Common myeloid progenitor, CD34-positive (primary cell): Measurements from ENCODE around the gene ARG2.
"Not testable (repeated sequence)": the region's sequence is repeated elsewhere in the genome, so short reads cannot be mapped to it uniquely, and the experiment has no call there.

Source experiments
- CTCF ChIA-PET: fragments of 350-600 bp; sonication (Branson Sonifier 250); formaldehyde crosslinking; loops from one replicate; lab custom pipeline; 2021; ENCODE audit warnings: antibody characterized with exemption; lab: Charles Lee
- POLR2A ChIA-PET: fragments of 350-600 bp; sonication (Branson Sonifier 250); formaldehyde crosslinking; loops from one replicate; lab custom pipeline; 2021; ENCODE audit warnings: antibody characterized with exemption; lab: Charles Lee
- DNase-seq, 3 donors: peaks; one replicate each; pipeline versions ENCODE4 v3.0.0 to v3.0.0-alpha.2; 2013
- H3K27ac ChIP-seq, 2 experiments: 1 replicate in 1 of 2; 2 replicates in 1 of 2; pipeline ENCODE4 v1.7.0; 2013; ENCODE audit warnings: inconsistent platforms in 2 of 2, low read length in 2 of 2, mild to moderate bottlenecking in 2 of 2, low read depth in 1 of 2, moderate library complexity in 1 of 2; ENCODE audit not compliant: severe bottlenecking in 2 of 2, insufficient read depth in 1 of 2, poor library complexity in 1 of 2
- H3K27me3 ChIP-seq, 5 experiments: replicated peaks in 2 of 5; 1 replicate in 3 of 5; 2 replicates in 2 of 5; pipeline versions ENCODE4 v1.6.1 to v1.7.0; 2013; ENCODE audit warnings: low read length in 4 of 5, mild to moderate bottlenecking in 2 of 5, moderate library complexity in 2 of 5, inconsistent platforms in 1 of 5; ENCODE audit not compliant: insufficient read depth in 5 of 5, control insufficient read depth in 4 of 5
- H3K36me3 ChIP-seq, 4 experiments: 1 replicate in 2 of 4; 2 replicates in 2 of 4; pipeline versions ENCODE4 v1.6.1 to v1.7.0; 2013; ENCODE audit warnings: low read length in 3 of 4, control low read depth in 1 of 4, mild to moderate bottlenecking in 1 of 4; ENCODE audit not compliant: control insufficient read depth in 4 of 4, insufficient read depth in 4 of 4
- H3K4me1 ChIP-seq, 4 experiments: 1 replicate in 3 of 4; 2 replicates in 1 of 4; pipeline versions ENCODE4 v1.6.1 to v1.7.1; 2013; ENCODE audit warnings: low read length in 3 of 4, mild to moderate bottlenecking in 3 of 4, control low read depth in 1 of 4, inconsistent platforms in 1 of 4, moderate library complexity in 1 of 4; ENCODE audit not compliant: control insufficient read depth in 4 of 4, insufficient read depth in 4 of 4; ENCODE audit errors: control extremely low read depth in 1 of 4
- H3K4me3 ChIP-seq, 7 experiments: 1 replicate in 4 of 7; 2 replicates in 3 of 7; pipeline versions ENCODE4 v1.5.1 to v1.7.0; 2013; ENCODE audit warnings: mild to moderate bottlenecking in 7 of 7, low read length in 6 of 7, moderate library complexity in 6 of 7, inconsistent platforms in 2 of 7, low read depth in 2 of 7, control low read depth in 1 of 7; ENCODE audit not compliant: insufficient read depth in 4 of 7, control insufficient read depth in 1 of 7; ENCODE audit errors: extremely low read depth in 1 of 7
- H3K9me3 ChIP-seq, 5 experiments: 1 replicate in 4 of 5; 2 replicates in 1 of 5; pipeline versions ENCODE4 v1.6.1 to v1.7.1; 2013; ENCODE audit warnings: low read length in 4 of 5, mild to moderate bottlenecking in 2 of 5, inconsistent platforms in 1 of 5, low read depth in 1 of 5, moderate library complexity in 1 of 5; ENCODE audit not compliant: control insufficient read depth in 4 of 5, insufficient read depth in 2 of 5; ENCODE audit errors: control extremely low read depth in 1 of 5
- WGBS: methylation state at CpG from one replicate; pipeline ENCODE4 v1.1.5; 2013; ENCODE audit not compliant: insufficient coverage; 5-methylcytosine and 5-hydroxymethylcytosine counted together

Gene ARG2

DNA sequence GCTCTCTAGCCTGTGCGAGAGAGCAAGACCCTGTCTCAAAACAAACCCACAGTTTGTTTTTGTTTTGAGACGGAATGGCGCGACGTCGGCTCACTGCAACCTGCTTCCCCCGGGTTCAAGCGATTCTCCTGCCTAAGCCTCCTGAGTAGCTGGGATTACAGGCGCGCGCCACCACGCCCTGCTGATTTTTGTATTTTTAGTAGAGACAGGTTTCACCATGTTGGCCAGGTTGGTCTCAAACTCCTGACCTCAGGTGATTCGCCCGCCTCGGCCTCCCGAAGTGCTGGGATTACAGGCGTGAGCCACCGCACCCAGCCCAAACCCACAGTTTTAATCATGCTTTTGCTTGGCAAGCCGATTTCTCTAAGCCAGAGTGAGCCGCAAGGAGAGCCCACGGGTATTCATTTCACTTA lies 19.2 kb upstream of the ARG2 start:
- DNase-seq, H3K27me3 ChIP-seq, H3K9me3 ChIP-seq, H3K36me3 ChIP-seq: not testable (repeated sequence)
- CTCF ChIA-PET: interaction anchor here (0.6 to 2.7 kb wide), 17 partner anchors 9 to 104 kb away, joined by 3 to 11 read pairs (median 4); no protein-coding TSS in a partner anchor
- Histone ChIP-seq H3K4me1 (peaks cover 6 to 13% (median 10%) of the 10 kb centered on the region in 4 experiments), H3K27ac (peak overlapping the region; percentile 25 to 84), H3K4me3 (peak overlapping the region; percentile 41 to 97 (median 89))
- WGBS: 91% methylated on average over 20 of the region's 21 CpGs
- POLR2A ChIA-PET: interaction anchor here (1.0 to 1.6 kb wide), 2 partner anchors 19 to 104 kb away, joined by 3 to 8 read pairs; no protein-coding TSS in a partner anchor

- CTCF ChIA-PET: no interaction called here
- Histone ChIP-seq H3K4me1 (peaks cover 6 to 13% (median 10%) of the 10 kb centered on the region in 4 experiments), H3K36me3 (no peaks in the 10 kb centered on the region), H3K4me3 (no peak overlapping the region), H3K27ac (no peak overlapping the region), H3K9me3 (no peaks in the 10 kb centered on the region), H3K27me3 (no peaks in the 10 kb centered on the region)
- WGBS: 81% methylated on average over 3 of the region's 7 CpGs
- POLR2A ChIA-PET: no interaction called here
- peak in 1 of 3 donors; percentile 24 for DNase-seq
Observed at GRCh38 chr14:67602076-67602475, 17.6 kb upstream of the ARG2 start.

DNA sequence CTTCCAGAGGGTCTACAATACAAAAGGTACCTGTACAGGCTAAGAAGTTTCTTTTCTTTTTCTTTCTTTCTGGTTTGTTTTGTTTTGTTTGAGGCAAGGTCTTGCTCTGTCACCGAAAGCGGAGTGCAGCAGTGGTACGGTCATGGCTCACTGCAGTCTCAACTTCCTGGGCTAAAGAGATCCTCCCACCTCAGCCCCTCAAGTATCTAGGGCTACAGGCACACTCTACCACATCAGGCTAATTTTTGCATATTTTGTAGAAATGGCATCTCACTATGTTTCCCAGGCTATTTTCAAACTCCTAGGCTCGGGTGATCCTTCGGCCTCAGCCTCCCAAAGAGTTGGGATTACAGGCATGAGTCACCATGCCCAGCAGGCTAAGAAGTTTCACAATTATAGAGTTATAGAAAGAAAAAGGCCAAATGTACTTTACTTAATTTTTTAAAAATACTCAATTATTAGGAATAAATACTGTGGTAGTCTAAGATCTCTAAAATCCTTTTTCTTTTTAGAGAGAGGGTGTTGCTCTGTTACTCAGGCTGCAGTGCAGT lies 16.6 kb upstream of the ARG2 start:
- DNase-seq: peak in 1 of 3 donors; percentile 28
- POLR2A ChIA-PET: no interaction called here
- Histone ChIP-seq H3K9me3 (no peaks in the 10 kb centered on the region), H3K27ac (no peak overlapping the region), H3K4me1 (peaks cover 6 to 13% (median 10%) of the 10 kb centered on the region in 4 experiments), H3K36me3 (no peaks in the 10 kb centered on the region), H3K4me3 (no peak overlapping the region), H3K27me3 (no peaks in the 10 kb centered on the region)
- CTCF ChIA-PET: no interaction called here
- no CpG with 5 or more reads among the region's 5 CpGs for WGBS

DNA sequence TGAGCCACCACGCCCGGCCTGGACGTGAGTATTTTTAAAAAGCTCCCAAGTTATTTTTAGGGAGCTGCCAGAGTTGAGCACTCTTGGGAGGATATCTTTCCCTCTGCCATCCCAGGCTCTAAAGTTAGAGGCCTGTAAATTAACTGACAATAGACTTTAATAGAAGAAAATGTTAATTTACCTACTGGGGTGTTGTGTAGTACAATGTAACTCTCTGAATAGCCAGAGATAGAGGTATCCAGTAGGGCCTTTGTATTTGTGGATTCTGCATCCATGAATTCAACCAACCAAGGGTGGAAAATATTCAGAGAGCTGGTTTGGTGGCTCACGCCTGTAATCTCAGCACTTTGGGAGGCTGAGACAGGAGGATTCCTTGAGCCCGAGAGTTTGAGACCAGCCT lies 12.1 kb upstream of the ARG2 start:
- 97% methylated on average over 5 of the region's 5 CpGs for WGBS
- POLR2A ChIA-PET: no interaction called here

DNA sequence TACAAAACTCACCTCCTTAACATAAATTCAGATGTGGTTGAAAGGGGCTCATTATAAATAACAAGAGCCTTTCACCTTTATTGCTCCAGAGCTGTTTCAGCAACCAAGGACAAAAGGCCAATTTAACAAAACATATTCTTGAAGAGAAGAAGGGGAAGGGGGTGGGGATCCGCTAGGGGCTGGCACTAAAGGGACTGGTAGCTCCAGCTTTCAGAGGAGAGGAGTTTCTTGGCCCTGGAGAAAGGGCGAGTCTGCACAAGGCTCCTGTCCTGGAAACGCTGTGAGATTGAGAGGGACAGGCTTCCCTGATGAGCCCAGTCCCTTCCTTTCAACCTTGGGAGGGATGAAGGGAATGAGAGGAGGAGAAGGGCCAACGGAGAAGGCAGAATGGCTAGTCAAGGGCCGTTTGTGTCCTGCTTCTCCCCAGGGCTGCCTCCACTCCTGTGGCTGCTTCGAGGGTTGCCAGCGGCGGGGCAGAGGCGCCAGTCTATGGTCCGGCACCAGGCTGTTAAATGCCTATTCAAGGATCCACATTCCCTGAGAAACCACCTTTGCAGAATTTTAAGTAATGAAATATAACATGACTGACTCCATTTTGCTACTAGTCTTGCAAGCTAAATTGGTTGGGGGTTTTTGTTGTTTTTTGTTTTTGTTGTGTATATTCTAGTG lies 9.9 kb upstream of the ARG2 start:
- WGBS: 100% methylated on average over 7 of the region's 10 CpGs
- Histone ChIP-seq H3K27me3 (no peaks in the 10 kb centered on the region), H3K36me3 (no peaks in the 10 kb centered on the region), H3K9me3 (no peaks in the 10 kb centered on the region), H3K4me1 (no peaks in the 10 kb centered on the region), H3K4me3 (no peak overlapping the region), H3K27ac (no peak overlapping the region)
- no peak for DNase-seq
- POLR2A ChIA-PET: no interaction called here
- CTCF ChIA-PET: interaction anchor here (0.6 to 1.7 kb wide), 5 partner anchors 17 to 200 kb away, joined by 3 to 8 read pairs (median 3); no protein-coding TSS in a partner anchor

More for the DNA sequence above, 12.1 kb upstream of the ARG2 start:
- Histone ChIP-seq H3K36me3 (no peaks in the 10 kb centered on the region), H3K4me1 (no peaks in the 10 kb centered on the region), H3K9me3 (no peaks in the 10 kb centered on the region), H3K27me3 (no peaks in the 10 kb centered on the region), H3K4me3 (no peak overlapping the region), H3K27ac (no peak overlapping the region)
- CTCF ChIA-PET: interaction anchor here (0.6 to 2.8 kb wide), 6 partner anchors 9 to 97 kb away, joined by 3 to 10 read pairs (median 4); no protein-coding TSS in a partner anchor
- DNase-seq: no peak

DNA sequence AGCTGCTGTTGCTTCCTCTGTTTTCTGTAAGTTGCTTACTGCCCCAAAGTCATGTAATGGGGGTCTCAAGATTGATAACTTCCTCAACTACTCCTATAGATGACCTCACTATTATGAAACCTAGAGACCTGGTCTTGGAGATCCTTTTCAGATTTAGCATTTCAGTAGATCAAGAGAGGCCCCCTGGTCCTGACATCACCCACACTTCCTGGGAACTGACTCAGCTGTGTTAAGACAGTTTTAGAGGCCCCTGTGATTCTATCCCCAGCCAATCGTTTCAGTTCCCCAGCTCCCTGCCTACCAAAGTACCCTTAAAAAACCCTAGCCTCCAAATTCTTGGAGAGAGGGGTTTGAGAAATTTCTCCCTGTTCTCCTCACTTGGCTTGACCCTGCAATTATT lies 9.2 kb upstream of the ARG2 start:
- no peaks in the 10 kb centered on the region for H3K4me1 ChIP-seq
- no peak overlapping the region for H3K27ac ChIP-seq
- no peak for DNase-seq
- 71% methylated on average over 1 of the region's 1 CpG for WGBS
- no peaks in the 10 kb centered on the region for H3K36me3 ChIP-seq
- H3K9me3 ChIP-seq: no peaks in the 10 kb centered on the region
- H3K4me3 ChIP-seq: no peak overlapping the region
- no peaks in the 10 kb centered on the region for H3K27me3 ChIP-seq
- ChIA-PET CTCF (interaction anchor here (0.6 to 1.7 kb wide), 7 partner anchors 10 to 199 kb away, joined by 3 to 8 read pairs (median 3); partner anchors contain the start of gene PIGH), POLR2A (no interaction called here)

GRCh38 chr14:67618617-67619063 lies 1.1 kb upstream of the ARG2 start:
- Histone ChIP-seq H3K27me3 (peaks cover 0 to 6% (median 2%) of the 10 kb centered on the region in 5 experiments), H3K4me3 (peak overlapping the region in 4 of 7 experiments; percentile 3 to 91 (median 58)), H3K27ac (peak overlapping the region; percentile 78 to 91), H3K9me3 (no peaks in the 10 kb centered on the region), H3K4me1 (peaks cover 16 to 35% (median 26%) of the 10 kb centered on the region in 4 experiments), H3K36me3 (peaks cover 0 to 2% (median 0%) of the 10 kb centered on the region in 4 experiments)
- peak; percentile 91 to 94 (median 93) for DNase-seq
- CTCF ChIA-PET: interaction anchor here (0.7 to 4.8 kb wide), 19 partner anchors 9 to 109 kb away, joined by 3 to 49 read pairs (median 5); partner anchors contain the start of gene RDH12
- POLR2A ChIA-PET: interaction anchor here (0.6 to 1.2 kb wide), 3 partner anchors 19 to 36 kb away, joined by 3 to 8 read pairs (median 4); partner anchors contain the start of gene PIGH
